Activated gamma-delta T cell treated with anti-CD3 and anti-CD28 coated beads, Interleukin-2, amount 50 U/mL, for 16 hours (primary cell): ENCODE data around the gene NHLH1.

Source experiments
- DNase-seq: peaks from one replicate; pipeline ENCODE4 v3.0.0-alpha.2; 2020; ENCODE audit warnings: low read depth

The NHLH1 gene

DNA sequence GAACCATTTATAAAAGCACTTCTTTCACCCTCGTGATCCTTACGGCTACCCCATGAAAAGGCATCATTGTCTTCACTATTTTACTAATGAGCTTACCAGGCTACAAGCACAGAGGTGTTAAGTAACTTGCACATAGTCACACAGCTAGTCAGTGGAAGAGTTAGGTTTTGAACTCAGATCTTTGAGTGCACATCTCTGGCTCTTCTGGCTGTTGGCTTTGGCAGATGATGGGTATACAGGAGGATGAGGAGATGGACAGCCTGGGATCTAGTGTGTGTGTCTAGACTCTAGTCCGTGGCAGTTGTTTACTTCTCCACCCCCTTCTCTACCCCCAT lies 45.1 kb downstream of the NHLH1 start:
- DNase-seq: no peak

GRCh38 chr1:160413716-160414115 lies 46.8 kb downstream of the NHLH1 start:
- DNase-seq: no peak

- DNase-seq: no peak
These were observed 48.0 kb downstream of the NHLH1 start for GRCh38 chr1:160414881-160415280.

DNA sequence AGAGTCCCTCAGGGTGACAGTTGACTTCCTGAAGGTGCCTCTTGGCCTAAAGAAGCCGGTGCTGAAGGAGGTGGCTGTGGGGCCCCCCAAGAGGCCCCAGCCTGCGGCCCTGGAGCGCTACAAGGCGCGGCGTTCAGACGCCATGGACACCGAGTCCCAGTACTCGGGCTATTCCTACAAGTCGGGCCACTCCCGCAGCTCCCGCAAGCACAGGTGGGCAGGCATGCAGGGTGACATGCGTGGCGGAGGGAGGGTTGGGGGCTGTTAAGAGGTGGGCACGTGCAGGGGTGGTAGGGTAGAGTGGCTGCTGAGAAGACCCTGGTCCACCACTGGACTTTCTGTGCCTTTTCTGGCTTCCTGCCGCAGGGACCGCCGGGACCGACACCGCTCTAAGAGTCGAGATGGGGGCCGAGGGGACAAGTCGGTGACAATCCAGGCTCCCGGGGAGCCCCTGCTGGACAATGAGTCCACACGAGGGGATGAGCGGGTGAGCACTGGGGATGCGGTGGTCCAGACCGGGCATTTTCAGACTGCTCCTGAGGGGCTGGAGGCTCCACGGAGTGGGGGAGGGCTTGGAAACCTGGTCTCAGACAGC lies 48.9 kb downstream of the NHLH1 start:
- no peak for DNase-seq

GRCh38 chr1:160416369-160416768 lies 49.5 kb downstream of the NHLH1 start:
- DNase-seq: no peak

GRCh38 chr1:160418483-160418882 lies 51.6 kb downstream of the NHLH1 start:
- no peak for DNase-seq

GRCh38 chr1:160419150-160419837 lies 52.4 kb downstream of the NHLH1 start:
- DNase-seq: no peak

DNA sequence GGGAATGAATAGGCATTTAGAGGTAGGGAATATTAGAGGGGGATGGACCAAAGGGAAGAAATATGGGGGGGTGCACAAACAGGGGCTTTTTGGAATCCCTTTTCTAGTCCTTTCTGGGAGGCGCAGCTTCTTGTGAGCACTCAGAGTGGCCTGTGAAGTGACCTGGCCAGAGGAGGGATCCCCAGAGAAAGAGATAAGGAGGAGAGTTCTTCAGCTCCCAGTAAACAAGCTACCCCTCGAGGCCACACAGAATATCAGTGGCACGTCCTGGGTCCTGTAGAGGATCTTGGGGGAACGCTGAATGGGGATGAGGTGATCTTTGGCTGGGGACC lies 52.9 kb downstream of the NHLH1 start:
- no peak for DNase-seq

- DNase-seq: no peak
These were observed 54.3 kb downstream of the NHLH1 start for GRCh38 chr1:160420881-160421842.

GRCh38 chr1:160421881-160422280 lies 55.0 kb downstream of the NHLH1 start:
- no peak for DNase-seq
